K562 (cell line): ENCODE data around the gene ING5. TPM values are rescaled to one million over a fixed set of nuclear protein-coding genes. Genes with fewer than 3 reads are reported as not detected.

Source experiments
- ATAC-seq: fragments of 200-7000 bp; cut with Tn5 transposase; 3 replicates; pipeline ENCODE4 v1.9.1; 2020; ENCODE audit warnings: moderate library complexity
- BruUV-seq: library from RNA; stranded (reverse); fragments of 400-500 nt; replicated peaks from 2 replicates; lab custom pipeline; 2021; lab: Mats Ljungman, UMichigan
- CTCF ChIA-PET: fragments of 300-600 bp; formaldehyde crosslinking; extraction: SDS; loops from one replicate; lab custom pipeline; 2021; ENCODE audit warnings: low intra/inter-chr PET ratio; lab: Yijun Ruan, JAX
- POLR2A ChIA-PET: fragments of 300-600, 350-650 bp; sonication (Branson Sonifier 250); formaldehyde crosslinking; extraction: SDS; loops from one replicate; lab custom pipeline; 2021; ENCODE audit warnings: antibody characterized with exemption, inconsistent platforms; lab: Yijun Ruan, JAX
- DNase-seq, 4 experiments: peaks; one replicate each; pipeline versions ENCODE4 v3.0.0 to v3.0.0-alpha.2; 2011 to 2018; ENCODE audit warnings: low spot score in 3 of 4, mixed read lengths in 3 of 4; ENCODE audit errors: extremely low read depth in 1 of 4
- FAIRE-seq: peaks from 2 replicates; lab custom pipeline; 2011; peaks lifted over from hg19 to GRCh38; lab: Jason Lieb, UNC
- H2AFZ ChIP-seq: 2 replicates; pipeline ENCODE4 v1.6.0; 2011; ENCODE audit warnings: low read depth, low read length, control low read depth, inconsistent platforms
- H3K27ac ChIP-seq: fragments of 200-600 bp; 3 replicates; pipeline ENCODE4 v1.8.0; 2011; ENCODE audit warnings: low read depth, mild to moderate bottlenecking, control low read depth, inconsistent platforms, low read length, moderate library complexity, mixed read lengths; ENCODE audit errors: extremely low read depth
- H3K27me3 ChIP-seq, 2 experiments: fragments of 300-600 bp in 1 of 2; 2 replicates in 1 of 2; 3 replicates in 1 of 2; pipeline versions ENCODE4 v1.6.0 to v1.8.0; 2011; ENCODE audit warnings: inconsistent platforms in 2 of 2, low read length in 2 of 2, mild to moderate bottlenecking in 1 of 2, mixed read lengths in 1 of 2, moderate library complexity in 1 of 2; ENCODE audit not compliant: control insufficient read depth in 2 of 2, insufficient read depth in 2 of 2
- H3K36me3 ChIP-seq: fragments of 300-600 bp; 3 replicates; pipeline ENCODE4 v1.8.0; 2011; ENCODE audit warnings: mild to moderate bottlenecking, low read length, inconsistent platforms; ENCODE audit not compliant: control insufficient read depth, insufficient read depth
- H3K4me1 ChIP-seq, 2 experiments: fragments of 200-600 bp in 1 of 2; replicated peaks in 1 of 2; 2 replicates in 1 of 2; 3 replicates in 1 of 2; pipeline versions ENCODE4 v1.5.1 to v1.8.0; 2011; ENCODE audit warnings: inconsistent platforms in 2 of 2, low read length in 2 of 2, mild to moderate bottlenecking in 1 of 2, mixed read lengths in 1 of 2, moderate library complexity in 1 of 2; ENCODE audit not compliant: control insufficient read depth in 2 of 2, insufficient read depth in 2 of 2
- H3K4me2 ChIP-seq: 2 replicates; pipeline ENCODE4 v1.6.1; 2011; ENCODE audit warnings: low read length, control low read depth, inconsistent platforms, mixed read lengths; ENCODE audit not compliant: insufficient read depth
- H3K4me3 ChIP-seq: fragments of 200-600 bp; sonication (generic), shearing (Covaris generic); 2 replicates; pipeline ENCODE4 v1.5.1; 2016; ENCODE audit warnings: control low read depth, inconsistent platforms
- H3K79me2 ChIP-seq: fragments of 200-600 bp; 3 replicates; pipeline ENCODE4 v1.8.0; 2011; ENCODE audit warnings: low read length, inconsistent platforms; ENCODE audit not compliant: control insufficient read depth, insufficient read depth
- H3K9ac ChIP-seq, 2 experiments: 2 replicates each; pipeline versions ENCODE4 v1.6.0 to v1.6.1; 2011; ENCODE audit warnings: low read depth in 2 of 2, low read length in 2 of 2, control low read depth in 1 of 2, inconsistent platforms in 1 of 2, mild to moderate bottlenecking in 1 of 2, mixed read lengths in 1 of 2; ENCODE audit not compliant: insufficient read depth in 1 of 2
- H3K9me1 ChIP-seq: one replicate; pipeline ENCODE4 v1.6.0; 2011; ENCODE audit warnings: inconsistent platforms, mild to moderate bottlenecking, low read length, moderate library complexity; ENCODE audit not compliant: control insufficient read depth, insufficient read depth
- H3K9me3 ChIP-seq: replicated peaks from 2 replicates; pipeline ENCODE4 v1.5.1; 2011; ENCODE audit warnings: low read depth, low read length, inconsistent platforms; ENCODE audit not compliant: control insufficient read depth, insufficient read depth
- H4K20me1 ChIP-seq: replicated peaks from 2 replicates; pipeline ENCODE4 v1.6.1; 2011; ENCODE audit warnings: low read length, inconsistent platforms, mixed read lengths; ENCODE audit not compliant: control insufficient read depth, insufficient read depth
- CEBPB ChIP-seq: fragments of 450-650 bp; IDR thresholded peaks from 2 replicates; pipeline ENCODE4 v1.6.1; 2016; ENCODE audit warnings: missing genetic modification characterization, missing compliant biosample characterization
- CTBP1 ChIP-seq: fragments of 450-650 bp; IDR thresholded peaks from 2 replicates; pipeline ENCODE4 v1.6.1; 2016; ENCODE audit warnings: borderline replicate concordance
- FOXK2 ChIP-seq, 2 experiments: fragments of 450-650 bp; IDR thresholded peaks in 1 of 2; conservative IDR thresholded peaks in 1 of 2; 2 replicates each; pipeline ENCODE4 v1.6.1; 2016; ENCODE audit warnings: low read depth in 2 of 2, mild to moderate bottlenecking in 1 of 2
- HMG20A ChIP-seq: fragments of 450-650 bp; formaldehyde crosslinking; conservative IDR thresholded peaks from 2 replicates; pipeline ENCODE4 v1.4.0; 2020; ENCODE audit warnings: mild to moderate bottlenecking, mixed read lengths
- IFI16 ChIP-seq: fragments of 250-450 bp; sonication (Bioruptor Pico); IDR thresholded peaks from 2 replicates; pipeline ENCODE4 v2.1.2; 2022; ENCODE audit warnings: mild to moderate bottlenecking, inconsistent platforms
- MAX ChIP-seq: sonication (generic); formaldehyde crosslinking; IDR thresholded peaks from 2 replicates; pipeline ENCODE4 v1.9.0; 2022; ENCODE audit warnings: mild to moderate bottlenecking, missing genetic modification reagents
- MYBL2 ChIP-seq, 2 experiments: fragments of 450-650 bp in 1 of 2; sonication (generic) in 1 of 2; formaldehyde crosslinking in 1 of 2; IDR thresholded peaks; 2 replicates each; pipeline versions ENCODE4 v1.6.1 to v1.8.1; 2017 to 2022; ENCODE audit warnings: borderline replicate concordance in 1 of 2, inconsistent platforms in 1 of 2, low read depth in 1 of 2, mild to moderate bottlenecking in 1 of 2, missing genetic modification reagents in 1 of 2, moderate library complexity in 1 of 2
- MYNN ChIP-seq, 2 experiments: sonication (generic); formaldehyde crosslinking in 1 of 2; IDR thresholded peaks; 2 replicates each; pipeline versions ENCODE4 v1.5.0 to v1.6.1; 2016 to 2020; ENCODE audit warnings: antibody characterized with exemption in 1 of 2, missing genetic modification reagents in 1 of 2
- PCBP2 ChIP-seq: fragments of 200-400 bp; formaldehyde crosslinking; IDR thresholded peaks from 2 replicates; pipeline ENCODE4 v1.6.1; 2018; ENCODE audit warnings: low read length, low read depth, mild to moderate bottlenecking, moderate library complexity; ENCODE audit not compliant: poor library complexity, severe bottlenecking
- PHF21A ChIP-seq: fragments of 450-650 bp; IDR thresholded peaks from 2 replicates; pipeline ENCODE4 v1.6.1; 2017; ENCODE audit warnings: low read depth, borderline replicate concordance
- THRA ChIP-seq: fragments of 450-650 bp; IDR thresholded peaks from 2 replicates; pipeline ENCODE4 v1.6.1; 2017; ENCODE audit warnings: mild to moderate bottlenecking, moderate library complexity
- ZNF212 ChIP-seq: fragments of 450-650 bp; formaldehyde crosslinking; IDR thresholded peaks from 2 replicates; pipeline ENCODE4 v1.4.0; 2020; ENCODE audit warnings: mild to moderate bottlenecking
- ZNF3 ChIP-seq: fragments of 250-450 bp; sonication (Bioruptor Pico); IDR thresholded peaks from 2 replicates; pipeline ENCODE4 v1.5.0; 2021; ENCODE audit warnings: mild to moderate bottlenecking, moderate library complexity
- ZNF551 ChIP-seq: fragments of 250-450 bp; sonication (Bioruptor Pico); IDR thresholded peaks from 2 replicates; pipeline ENCODE4 v1.5.0; 2021; ENCODE audit warnings: mild to moderate bottlenecking, moderate library complexity
- ZNF696 ChIP-seq: fragments of 250-450 bp; sonication (Bioruptor Pico); conservative IDR thresholded peaks from 2 replicates; pipeline ENCODE4 v1.4.0; 2020; ENCODE audit warnings: mild to moderate bottlenecking, moderate library complexity
- WGBS: fragments of 100-300 bp; shearing (Covaris generic); methylation state at CpG from one replicate; pipeline ENCODE4 v1.1.6; 2016; ENCODE audit warnings: low coverage, mixed read lengths; ENCODE audit not compliant: insufficient coverage; ENCODE audit errors: missing lambda C conversion rate; 5-methylcytosine and 5-hydroxymethylcytosine counted together
- in situ Hi-C: fragments of 300-500 bp; cut with MboI; formaldehyde crosslinking; loops from 4 replicates; pipeline ENCODE4 v1.15.0; 2018; ENCODE audit warnings: inconsistent platforms, mixed read lengths
- intact Hi-C: fragments of 100-400 bp; cut with micrococcal nuclease; formaldehyde crosslinking; loops from 2 replicates; pipeline ENCODE4 v1.14.2; 2022
- polyA plus RNA-seq, 8 experiments: library from polyadenylated mRNA; depleted of rRNA in 4 of 8; stranded (reverse) in 5 of 8; unstranded in 3 of 8; fragments of >200 nt; fragmentation: Nextera tagmentation in 2 of 8; fragmentation: Illumina TruSeq in 1 of 8; extraction: Ambion mirVana in 2 of 8; extraction: Trizol in 1 of 8; gene quantifications; 2 replicates each; pipeline versions ENCODE4 v1.2.1 to v1.2.3, GENCODE V29; 2011 to 2014; ENCODE audit warnings: inconsistent platforms in 1 of 8, missing spikeins in 1 of 8
- total RNA-seq, 7 experiments: library from RNA; depleted of rRNA in 6 of 7; stranded (reverse); fragments of >200 nt in 6 of 7; fragmentation: Illumina TruSeq in 2 of 7; extraction: Trizol in 2 of 7; gene quantifications; 2 replicates each; pipeline versions ENCODE4 v1.2.1 to v1.2.3, GENCODE V29; 2011 to 2021; ENCODE audit warnings: low replicate concordance in 1 of 7

The ING5 gene
- total and polyA plus RNA-seq, 9 of the 15 experiments (the other 6 are each of a cell fraction or from before 2014, with no cell fraction given): 10.4 to 53.3 (median 27.9) TPM

GRCh38 chr2:241776336-241777169 lies 74.7 kb downstream of the ING5 start, which contains the start of gene GAL3ST2 (continued):
- TF ChIP-seq THRA (no peak), MAX (CRISPR knock-in tag) (no peak), MYNN (IDR thresholded peaks at IDR 0.05) (no peak), MYNN (CRISPR knock-in tag; IDR thresholded peaks at IDR 0.05) (no peak), CEBPB (tag) (no peak), HMG20A (CRISPR knock-in tag) (no peak), ZNF212 (CRISPR knock-in tag) (no peak), ZNF551 (CRISPR knock-in tag) (no peak)

GRCh38 chr2:241777170-241777685 lies 75.4 kb downstream of the ING5 start:
- no peak overlapping the region for H2AFZ ChIP-seq
- H3K36me3 ChIP-seq: no peaks in the 10 kb centered on the region
- FAIRE-seq (no peak), DNase-seq (no peak), ATAC-seq (no peak)
- in situ Hi-C loops (no loop called here), intact Hi-C loops (no loop called here)
- ChIA-PET CTCF (no interaction called here), POLR2A (interaction anchor here (0.7 kb wide), 1 partner anchor 13 kb away, joined by 3 read pairs; no protein-coding TSS in a partner anchor)
- no TSS peak for BruUV-seq
- no peak overlapping the region for H3K4me2 ChIP-seq
- no peaks in the 10 kb centered on the region for H4K20me1 ChIP-seq
- H3K27ac ChIP-seq: no peak overlapping the region
- no peaks in the 10 kb centered on the region for H3K79me2 ChIP-seq
- H3K4me1 ChIP-seq: peaks cover 0 to 50% of the 10 kb centered on the region in 2 experiments; a peak in 2 of 5 replicates
- WGBS: 61% methylated on average over 8 of the region's 22 CpGs
- H3K9me3 ChIP-seq: no peaks in the 10 kb centered on the region; the same call in 1 of the 2 replicates
- H3K9me1 ChIP-seq: no peaks in the 10 kb centered on the region
- peak overlapping the region in 1 of 2 experiments; percentile 26; a peak in 1 of 4 replicates for H3K9ac ChIP-seq
- no peaks in the 10 kb centered on the region for H3K27me3 ChIP-seq
- H3K4me3 ChIP-seq: no peak overlapping the region
- no peak for TF ChIP-seq MYBL2 (IDR thresholded peaks at IDR 0.05; ENCODE audit: low read depth)
- no peak for TF ChIP-seq MYBL2 (CRISPR knock-in tag; IDR thresholded peaks at IDR 0.05; ENCODE audit: borderline replicate concordance)
- no peak for TF ChIP-seq PCBP2
- TF ChIP-seq ZNF696 (CRISPR knock-in tag): no peak
- no peak for TF ChIP-seq CTBP1
- TF ChIP-seq ZNF3 (CRISPR knock-in tag): no peak
- no peak for TF ChIP-seq IFI16 (CRISPR knock-in tag)
- no peak for TF ChIP-seq PHF21A
- no peak for TF ChIP-seq FOXK2 (conservative IDR thresholded peaks at IDR 0.05 in 1 of 2, IDR thresholded peaks at IDR 0.05 in 1 of 2; ENCODE audit: low read depth in 2 of 2)
